IMR-90 (cell line): ENCODE data around the gene PARD3. TPM values are rescaled to one million over a fixed set of nuclear protein-coding genes. Genes with fewer than 3 reads are reported as not detected.

Source experiments
- ATAC-seq: fragments of 200-7000 bp; cut with Tn5 transposase; 2 replicates; pipeline ENCODE4 v1.9.1; 2020; ENCODE audit warnings: low read depth, mild to moderate bottlenecking, moderate library complexity
- BruUV-seq: library from RNA; stranded (reverse); fragments of 400-500 nt; replicated peaks from 2 replicates; lab custom pipeline; 2021; lab: Mats Ljungman, UMichigan
- CTCF ChIA-PET: fragments of 300-600 bp; formaldehyde crosslinking; extraction: SDS; loops from one replicate; lab custom pipeline; 2021; ENCODE audit warnings: antibody characterized with exemption; lab: Yijun Ruan, JAX
- POLR2A ChIA-PET: fragments of 300-600 bp; sonication (Branson Sonifier 250); formaldehyde crosslinking; loops from one replicate; lab custom pipeline; 2022; ENCODE audit warnings: antibody characterized with exemption; ENCODE audit not compliant: unreplicated experiment; lab: Charles Lee
- DNase-seq: peaks from one replicate; pipeline ENCODE4 v3.0.0; 2013
- H2AFZ ChIP-seq: replicated peaks from 2 replicates; pipeline ENCODE3; 2013; ENCODE audit warnings: low read length, mild to moderate bottlenecking; ENCODE audit not compliant: poor library complexity
- H2AK5ac ChIP-seq: 2 replicates; pipeline ENCODE4 v1.6.1; 2013; ENCODE audit warnings: low read depth, low read length, inconsistent platforms
- H2AK9ac ChIP-seq: replicated peaks from 2 replicates; pipeline ENCODE3; 2013; ENCODE audit warnings: mild to moderate bottlenecking, low read depth, low read length, moderate library complexity; ENCODE audit not compliant: poor library complexity
- H2BK120ac ChIP-seq: 2 replicates; pipeline ENCODE4 v1.6.1; 2013; ENCODE audit warnings: low read depth, low read length, inconsistent platforms
- H2BK15ac ChIP-seq: 3 replicates; pipeline ENCODE4 v1.6.1; 2013; ENCODE audit warnings: low read depth, low read length, inconsistent platforms
- H2BK20ac ChIP-seq: 2 replicates; pipeline ENCODE4 v1.6.1; 2013; ENCODE audit warnings: low read depth, mild to moderate bottlenecking, inconsistent platforms, low read length, moderate library complexity
- H2BK5ac ChIP-seq: 2 replicates; pipeline ENCODE4 v1.6.1; 2013; ENCODE audit warnings: mild to moderate bottlenecking, low read depth, low read length, inconsistent platforms; ENCODE audit not compliant: poor library complexity, severe bottlenecking
- H3K14ac ChIP-seq: replicated peaks from 2 replicates; pipeline ENCODE4 v1.6.1; 2013; ENCODE audit warnings: low read depth, low read length, inconsistent platforms
- H3K18ac ChIP-seq: 2 replicates; pipeline ENCODE4 v1.6.1; 2013; ENCODE audit warnings: low read depth, low read length, control low read depth
- H3K23ac ChIP-seq: 2 replicates; pipeline ENCODE4 v1.6.1; 2013; ENCODE audit warnings: low read depth, low read length, inconsistent platforms
- H3K27ac ChIP-seq: 2 replicates; pipeline ENCODE4 v1.5.1; 2013; ENCODE audit warnings: mild to moderate bottlenecking, control low read depth, low read length; ENCODE audit not compliant: insufficient read depth
- H3K27me3 ChIP-seq: 2 replicates; pipeline ENCODE4 v1.6.1; 2013; ENCODE audit warnings: low read length; ENCODE audit not compliant: control insufficient read depth, insufficient read depth
- H3K36me3 ChIP-seq: 2 replicates; pipeline ENCODE4 v1.6.1; 2013; ENCODE audit warnings: low read length, mixed read lengths; ENCODE audit not compliant: control insufficient read depth, insufficient read depth
- H3K4ac ChIP-seq: 2 replicates; pipeline ENCODE4 v1.6.1; 2013; ENCODE audit warnings: low read depth, low read length, inconsistent platforms
- H3K4me1 ChIP-seq: 2 replicates; pipeline ENCODE4 v1.6.1; 2013; ENCODE audit warnings: low read length, mixed read lengths; ENCODE audit not compliant: control insufficient read depth, insufficient read depth
- H3K4me2 ChIP-seq: 2 replicates; pipeline ENCODE4 v1.6.1; 2013; ENCODE audit warnings: low read depth, mild to moderate bottlenecking, control low read depth, low read length, moderate library complexity
- H3K4me3 ChIP-seq: 2 replicates; pipeline ENCODE4 v1.5.1; 2013; ENCODE audit warnings: low read depth, mild to moderate bottlenecking, control low read depth, low read length, moderate library complexity; ENCODE audit not compliant: insufficient read depth
- H3K56ac ChIP-seq: 2 replicates; pipeline ENCODE4 v1.6.1; 2013; ENCODE audit warnings: low read length, inconsistent platforms; ENCODE audit not compliant: insufficient read depth; ENCODE audit errors: extremely low read depth
- H3K79me1 ChIP-seq, 2 experiments: 2 replicates each; pipeline ENCODE4 v1.6.1; 2013; ENCODE audit warnings: low read length in 2 of 2, inconsistent platforms in 1 of 2, low read depth in 1 of 2
- H3K9ac ChIP-seq: 2 replicates; pipeline ENCODE4 v1.6.1; 2013; ENCODE audit warnings: low read depth, low read length, control low read depth
- H3K9me1 ChIP-seq: 2 replicates; pipeline ENCODE4 v1.6.1; 2013; ENCODE audit warnings: low read length, inconsistent platforms; ENCODE audit not compliant: insufficient read depth
- H3K9me3 ChIP-seq: 2 replicates; pipeline ENCODE4 v1.6.1; 2013; ENCODE audit warnings: low read length; ENCODE audit not compliant: control insufficient read depth, insufficient read depth
- H4K20me1 ChIP-seq: 2 replicates; pipeline ENCODE4 v1.6.1; 2013; ENCODE audit warnings: low read length, inconsistent platforms; ENCODE audit not compliant: insufficient read depth
- H4K5ac ChIP-seq: 2 replicates; pipeline ENCODE4 v1.6.1; 2013; ENCODE audit warnings: mild to moderate bottlenecking, low read depth, low read length, control low read depth
- H4K8ac ChIP-seq, 2 experiments: 2 replicates each; pipeline ENCODE4 v1.6.1; 2013; ENCODE audit warnings: low read depth in 2 of 2, low read length in 2 of 2, control low read depth in 1 of 2, inconsistent platforms in 1 of 2
- H4K91ac ChIP-seq: 2 replicates; pipeline ENCODE4 v1.6.1; 2013; ENCODE audit warnings: low read depth, low read length, inconsistent platforms; ENCODE audit not compliant: insufficient read depth
- BHLHE40 ChIP-seq: fragments of 150-350 bp; IDR thresholded peaks from 2 replicates; pipeline ENCODE4 v1.6.1; 2016; ENCODE audit warnings: mild to moderate bottlenecking, low read depth, low read length
- CEBPB ChIP-seq: IDR thresholded peaks from 2 replicates; pipeline ENCODE4 v1.6.1; 2012; ENCODE audit warnings: low read depth, low read length, improper control_type of control experiment
- CHD1 ChIP-seq: IDR thresholded peaks from 2 replicates; pipeline ENCODE4 v1.6.1; 2012; ENCODE audit warnings: low read depth, low read length, improper control_type of control experiment
- FOS ChIP-seq: fragments of 150-350 bp; IDR thresholded peaks from 2 replicates; pipeline ENCODE4 v1.6.1; 2016; ENCODE audit warnings: low read depth, low read length
- MAFK ChIP-seq: IDR thresholded peaks from 2 replicates; pipeline ENCODE4 v1.6.1; 2012; ENCODE audit warnings: low read depth, low read length, improper control_type of control experiment
- MAZ ChIP-seq: IDR thresholded peaks from 2 replicates; pipeline ENCODE4 v1.6.1; 2012; ENCODE audit warnings: low read depth, mild to moderate bottlenecking, low read length, improper control_type of control experiment, moderate library complexity, borderline replicate concordance
- MXI1 ChIP-seq: IDR thresholded peaks from 2 replicates; pipeline ENCODE4 v1.6.1; 2012; ENCODE audit warnings: low read depth, mild to moderate bottlenecking, low read length, moderate library complexity, borderline replicate concordance
- NFE2L2 ChIP-seq: fragments of 150-350 bp; IDR thresholded peaks from 2 replicates; pipeline ENCODE4 v1.6.1; 2016; ENCODE audit warnings: low read depth, mild to moderate bottlenecking, low read length
- POLR2A ChIP-seq: IDR thresholded peaks from 2 replicates; pipeline ENCODE4 v1.6.1; 2012; ENCODE audit warnings: mild to moderate bottlenecking, low read depth, low read length
- RAD21 ChIP-seq: IDR thresholded peaks from 2 replicates; pipeline ENCODE4 v1.6.1; 2012; ENCODE audit warnings: low read length, improper control_type of control experiment
- RCOR1 ChIP-seq: IDR thresholded peaks from 2 replicates; pipeline ENCODE4 v1.6.1; 2012; ENCODE audit warnings: mild to moderate bottlenecking, low read length, improper control_type of control experiment; ENCODE audit not compliant: insufficient replicate concordance
- RFX5 ChIP-seq: IDR thresholded peaks from 2 replicates; pipeline ENCODE4 v1.8.0; 2012; ENCODE audit warnings: low read depth, mild to moderate bottlenecking, low read length, moderate library complexity
- SMC3 ChIP-seq: fragments of 150-350 bp; IDR thresholded peaks from 2 replicates; pipeline ENCODE4 v1.6.1; 2016; ENCODE audit warnings: low read depth, mild to moderate bottlenecking, antibody characterized with exemption, low read length, moderate library complexity
- WGBS, 2 experiments: methylation state at CpG; one replicate each; pipeline versions ENCODE4 v1.1.5 to v1.1.7; 2013; ENCODE audit warnings: missing lambda C conversion rate in 2 of 2; ENCODE audit not compliant: insufficient read length in 1 of 2; ENCODE audit errors: extremely low coverage in 2 of 2; 5-methylcytosine and 5-hydroxymethylcytosine counted together
- dilution Hi-C: fragments of 300-500 bp; cut with HindIII; formaldehyde crosslinking; loops from one replicate; pipeline ENCODE4 v1.14.3; 2018; ENCODE audit warnings: low sequenced_read_pairs; ENCODE audit not compliant: unreplicated experiment
- in situ Hi-C: fragments of 300-500 bp; cut with MboI; formaldehyde crosslinking; loops from 3 replicates; pipeline ENCODE4 v1.14.3; 2019; ENCODE audit warnings: low sequenced_read_pairs, inconsistent platforms, mixed read lengths
- intact Hi-C: fragments of 100-400 bp; cut with micrococcal nuclease; formaldehyde crosslinking; loops from 2 replicates; pipeline ENCODE4 v1.10.0; 2022
- polyA plus RNA-seq, 3 experiments: library from polyadenylated mRNA; depleted of rRNA; stranded (reverse); fragments of >200 nt; gene quantifications; 2 replicates each; pipeline ENCODE4 v1.2.3, GENCODE V29; 2012; ENCODE audit warnings: low replicate concordance in 1 of 3
- total RNA-seq: library from RNA; depleted of rRNA; stranded (reverse); fragments of >200 nt; gene quantifications from 2 replicates; pipeline ENCODE4 v1.2.3, GENCODE V29; 2012
- TF ChIP-seq, protein P1 (sequence below): fragments of 150-350 bp; IDR thresholded peaks from 2 replicates; pipeline ENCODE4 v1.6.1; 2016; ENCODE audit warnings: low read depth, mild to moderate bottlenecking, low read length, moderate library complexity, borderline replicate concordance
- TF ChIP-seq, protein P2 (sequence below): conservative IDR thresholded peaks from 2 replicates; pipeline ENCODE4 v1.5.1; 2012; ENCODE audit warnings: mild to moderate bottlenecking, low read depth, low read length, improper control_type of control experiment

The PARD3 gene
- total and polyA plus RNA-seq, 2 of the 4 experiments (the other 2 are of a cell fraction), result 14.6 to 37.5 TPM

DNA sequence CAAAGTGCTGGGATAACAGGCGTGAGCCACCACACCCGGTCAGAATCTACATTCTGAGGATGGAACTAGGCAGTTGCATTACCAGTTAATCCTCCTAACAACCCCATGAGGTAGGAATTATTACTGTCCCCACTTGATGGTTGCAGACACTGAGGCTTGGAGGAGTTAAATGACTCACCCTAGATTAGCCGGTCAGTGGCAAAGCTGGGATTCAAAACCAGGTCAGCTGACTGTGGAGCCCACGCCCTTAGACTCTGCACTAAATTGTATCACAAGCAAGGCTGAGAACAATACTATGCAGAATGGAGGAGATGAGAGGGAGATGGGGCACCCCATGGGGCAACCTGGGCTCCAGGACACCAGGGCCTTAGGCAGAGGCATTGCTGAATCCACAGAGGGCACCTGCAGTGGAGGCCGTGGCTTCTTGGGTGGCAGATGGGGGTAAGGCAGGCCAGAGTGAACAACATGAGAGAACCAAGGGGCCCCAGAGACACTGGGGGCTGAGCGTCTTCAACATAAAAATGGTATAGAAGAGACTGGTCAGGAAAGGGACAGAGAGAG, 723.4 kb downstream of the PARD3 start:
- Histone ChIP-seq H4K5ac (no peak overlapping the region), H4K8ac (no peak overlapping the region), H3K27ac (no peak overlapping the region), H3K9me1 (no peaks in the 10 kb centered on the region), H4K91ac (no peak overlapping the region), H3K4me2 (no peak overlapping the region), H2BK20ac (no peak overlapping the region), H3K14ac (no peak overlapping the region), H3K4ac (no peak overlapping the region), H3K23ac (no peak overlapping the region), H3K4me3 (no peak overlapping the region), H3K4me1 (peaks cover 2% of the 10 kb centered on the region; the same call in 1 of the 2 replicates), H2AFZ (no peak overlapping the region), H2AK5ac (no peak overlapping the region), H4K20me1 (no peaks in the 10 kb centered on the region), H2BK15ac (no peak overlapping the region), H3K36me3 (no peaks in the 10 kb centered on the region), H2BK120ac (no peak overlapping the region), H3K9me3 (peaks cover 8% of the 10 kb centered on the region), H3K18ac (no peak overlapping the region), H2BK5ac (no peak overlapping the region), H3K56ac (no peak overlapping the region), H3K27me3 (no peaks in the 10 kb centered on the region), H3K9ac (no peak overlapping the region), H3K79me1 (no peaks in the 10 kb centered on the region), H2AK9ac (no peak overlapping the region)
- DNase-seq (no peak), ATAC-seq (no peak)
- intact Hi-C loops (no loop called here), dilution Hi-C loops (no loop called here), in situ Hi-C loops (no loop called here)
- ChIA-PET POLR2A (no interaction called here), CTCF (no interaction called here)
- WGBS, 2 experiments, result no CpG with 5 or more reads among the region's 6 CpGs
- no TSS peak for BruUV-seq
- TF ChIP-seq CEBPB (no peak), FOS (no peak), BHLHE40 (no peak), RFX5 (no peak), NFE2L2 (no peak), RCOR1 (no peak), MXI1 (no peak), MAFK (no peak), CHD1 (no peak), SMC3 (no peak), RAD21 (no peak), MAZ (no peak), POLR2A (no peak)
- TF ChIP-seq, protein P1, sequence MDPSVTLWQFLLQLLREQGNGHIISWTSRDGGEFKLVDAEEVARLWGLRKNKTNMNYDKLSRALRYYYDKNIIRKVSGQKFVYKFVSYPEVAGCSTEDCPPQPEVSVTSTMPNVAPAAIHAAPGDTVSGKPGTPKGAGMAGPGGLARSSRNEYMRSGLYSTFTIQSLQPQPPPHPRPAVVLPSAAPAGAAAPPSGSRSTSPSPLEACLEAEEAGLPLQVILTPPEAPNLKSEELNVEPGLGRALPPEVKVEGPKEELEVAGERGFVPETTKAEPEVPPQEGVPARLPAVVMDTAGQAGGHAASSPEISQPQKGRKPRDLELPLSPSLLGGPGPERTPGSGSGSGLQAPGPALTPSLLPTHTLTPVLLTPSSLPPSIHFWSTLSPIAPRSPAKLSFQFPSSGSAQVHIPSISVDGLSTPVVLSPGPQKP, result no peak
- TF ChIP-seq, protein P2, sequence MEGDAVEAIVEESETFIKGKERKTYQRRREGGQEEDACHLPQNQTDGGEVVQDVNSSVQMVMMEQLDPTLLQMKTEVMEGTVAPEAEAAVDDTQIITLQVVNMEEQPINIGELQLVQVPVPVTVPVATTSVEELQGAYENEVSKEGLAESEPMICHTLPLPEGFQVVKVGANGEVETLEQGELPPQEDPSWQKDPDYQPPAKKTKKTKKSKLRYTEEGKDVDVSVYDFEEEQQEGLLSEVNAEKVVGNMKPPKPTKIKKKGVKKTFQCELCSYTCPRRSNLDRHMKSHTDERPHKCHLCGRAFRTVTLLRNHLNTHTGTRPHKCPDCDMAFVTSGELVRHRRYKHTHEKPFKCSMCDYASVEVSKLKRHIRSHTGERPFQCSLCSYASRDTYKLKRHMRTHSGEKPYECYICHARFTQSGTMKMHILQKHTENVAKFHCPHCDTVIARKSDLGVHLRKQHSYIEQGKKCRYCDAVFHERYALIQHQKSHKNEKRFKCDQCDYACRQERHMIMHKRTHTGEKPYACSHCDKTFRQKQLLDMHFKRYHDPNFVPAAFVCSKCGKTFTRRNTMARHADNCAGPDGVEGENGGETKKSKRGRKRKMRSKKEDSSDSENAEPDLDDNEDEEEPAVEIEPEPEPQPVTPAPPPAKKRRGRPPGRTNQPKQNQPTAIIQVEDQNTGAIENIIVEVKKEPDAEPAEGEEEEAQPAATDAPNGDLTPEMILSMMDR, result no peak
